Keratinocyte (primary cell): ENCODE data around the gene EGLN3. TPM values are rescaled to one million over a fixed set of nuclear protein-coding genes. Genes with fewer than 3 reads are reported as not detected.

Experiments used
- DNase-seq: peaks from one replicate; pipeline ENCODE4 v3.0.0-alpha.2; 2011; ENCODE audit warnings: low read depth, missing footprints, low spot score
- FAIRE-seq: peaks from 2 replicates; lab custom pipeline; 2011; peaks lifted over from hg19 to GRCh38; lab: Jason Lieb, UNC
- H2AFZ ChIP-seq: 2 replicates; pipeline ENCODE4 v1.6.0; 2012; ENCODE audit warnings: low read length, control low read depth, inconsistent platforms; ENCODE audit not compliant: control insufficient read depth
- H3K27ac ChIP-seq: 2 replicates; pipeline ENCODE4 v1.5.1; 2011; ENCODE audit warnings: low read length; ENCODE audit not compliant: control insufficient read depth, insufficient read depth
- H3K27me3 ChIP-seq: 3 replicates; pipeline ENCODE4 v1.6.0; 2011; ENCODE audit warnings: low read length; ENCODE audit not compliant: control insufficient read depth, insufficient read depth; ENCODE audit errors: extremely low read depth
- H3K36me3 ChIP-seq, 2 experiments: 2 replicates in 1 of 2; 3 replicates in 1 of 2; pipeline ENCODE4 v1.5.1; 2011; ENCODE audit warnings: low read length in 2 of 2, mild to moderate bottlenecking in 1 of 2; ENCODE audit not compliant: control insufficient read depth in 2 of 2, insufficient read depth in 2 of 2; ENCODE audit errors: extremely low read depth in 1 of 2
- H3K4me1 ChIP-seq: 3 replicates; pipeline ENCODE4 v1.5.1; 2011; ENCODE audit warnings: low read length; ENCODE audit not compliant: control insufficient read depth, insufficient read depth; ENCODE audit errors: extremely low read depth
- H3K4me2 ChIP-seq: 3 replicates; pipeline ENCODE4 v1.6.0; 2011; ENCODE audit warnings: low read depth, low read length; ENCODE audit not compliant: control insufficient read depth, insufficient read depth; ENCODE audit errors: extremely low read depth
- H3K4me3 ChIP-seq, 3 experiments: fragments of 200-600 bp in 1 of 3; sonication (generic) in 1 of 3; 2 replicates in 2 of 3; 3 replicates in 1 of 3; pipeline ENCODE4 v1.5.1; 2011 to 2016; ENCODE audit warnings: low read length in 3 of 3, mild to moderate bottlenecking in 3 of 3, control low read depth in 2 of 3, inconsistent platforms in 1 of 3, low read depth in 1 of 3, mixed read lengths in 1 of 3, mixed run types in 1 of 3, moderate library complexity in 1 of 3; ENCODE audit not compliant: control insufficient read depth in 2 of 3, insufficient read depth in 2 of 3; ENCODE audit errors: extremely low read depth in 1 of 3
- H3K79me2 ChIP-seq: 2 replicates; pipeline ENCODE4 v1.6.0; 2012; ENCODE audit warnings: low read length; ENCODE audit not compliant: control insufficient read depth, insufficient read depth
- H3K9ac ChIP-seq: 3 replicates; pipeline ENCODE4 v1.6.0; 2011; ENCODE audit warnings: low read length; ENCODE audit not compliant: control insufficient read depth, insufficient read depth; ENCODE audit errors: extremely low read depth
- H3K9me1 ChIP-seq: 3 replicates; pipeline ENCODE4 v1.6.0; 2011; ENCODE audit warnings: low read length; ENCODE audit not compliant: control insufficient read depth, insufficient read depth; ENCODE audit errors: extremely low read depth
- H3K9me3 ChIP-seq: 2 replicates; pipeline ENCODE4 v1.5.1; 2012; ENCODE audit warnings: low read depth, low read length; ENCODE audit not compliant: control insufficient read depth
- H4K20me1 ChIP-seq: 3 replicates; pipeline ENCODE4 v1.6.0; 2011; ENCODE audit warnings: low read length; ENCODE audit not compliant: control insufficient read depth, insufficient read depth; ENCODE audit errors: extremely low read depth
- EZH2 ChIP-seq: IDR thresholded peaks from one replicate; pipeline ENCODE4 v1.6.1; 2012; ENCODE audit warnings: inconsistent platforms, mild to moderate bottlenecking, low read length, moderate library complexity
- dilution Hi-C: fragments of 300-500 bp; cut with MboI; formaldehyde crosslinking; loops from one replicate; pipeline ENCODE4 v1.7.0; 2020; ENCODE audit warnings: low sequenced_read_pairs; ENCODE audit not compliant: extremely low pct_ligation_motif_present
- polyA plus RNA-seq, 5 experiments: library from polyadenylated mRNA; depleted of rRNA in 3 of 5; stranded (reverse) in 3 of 5; stranded (forward) in 1 of 5; unstranded in 1 of 5; fragments of >200 nt; gene quantifications; 1 replicate in 1 of 5; 2 replicates in 3 of 5; 3 replicates in 1 of 5; pipeline versions ENCODE4 v1.2.1 to v1.2.3, GENCODE V29; 2011 to 2012; ENCODE audit warnings: missing spikeins in 2 of 5, low read depth in 1 of 5, low replicate concordance in 1 of 5
- TF ChIP-seq, protein P1 (sequence below), 3 experiments: IDR thresholded peaks in 1 of 3; conservative IDR thresholded peaks in 1 of 3; optimal IDR thresholded peaks in 1 of 3; 2 replicates in 2 of 3; 3 replicates in 1 of 3; pipeline versions ENCODE3 to v1.5.1; 2011; ENCODE audit warnings: low read length in 3 of 3, mild to moderate bottlenecking in 3 of 3, moderate library complexity in 2 of 3, control low read depth in 1 of 3, inconsistent platforms in 1 of 3; ENCODE audit not compliant: insufficient read depth in 2 of 3; ENCODE audit errors: extremely low read depth in 1 of 3

Gene EGLN3
- polyA plus RNA-seq, 1 donor (not counting 4 experiments of a cell fraction or from before 2014, with no cell fraction given) = 9.3 TPM

DNA sequence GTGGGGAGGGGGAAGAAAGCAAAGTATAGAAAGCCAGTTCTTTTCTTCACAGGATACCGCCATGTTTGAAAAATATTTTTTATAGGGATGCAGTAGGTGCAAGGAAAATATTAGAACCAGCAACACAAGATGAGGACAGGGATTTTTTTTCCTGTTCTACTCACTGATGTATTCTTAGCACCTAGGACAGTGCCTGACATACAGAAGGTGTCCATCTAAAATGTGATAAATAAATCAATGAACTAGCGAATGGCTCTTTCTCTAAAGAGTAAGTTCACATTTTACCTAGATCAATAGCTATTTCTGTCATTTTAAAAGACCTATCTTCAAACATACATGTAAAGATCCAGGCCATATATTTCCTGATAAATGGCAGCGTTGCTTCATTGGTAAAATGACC is 18.8 kb downstream of the EGLN3 start:
- Histone ChIP-seq H3K4me1 (no peaks in the 10 kb centered on the region), H3K9me3 (no peaks in the 10 kb centered on the region), H4K20me1 (no peaks in the 10 kb centered on the region), H3K79me2 (no peaks in the 10 kb centered on the region), H2AFZ (no peak overlapping the region), H3K9ac (no peak overlapping the region), H3K4me2 (no peak overlapping the region), H3K36me3 (no peaks in the 10 kb centered on the region), H3K9me1 (no peaks in the 10 kb centered on the region), H3K27me3 (no peaks in the 10 kb centered on the region), H3K27ac (no peak overlapping the region), H3K4me3 (no peak overlapping the region)
- TF ChIP-seq, protein P1, sequence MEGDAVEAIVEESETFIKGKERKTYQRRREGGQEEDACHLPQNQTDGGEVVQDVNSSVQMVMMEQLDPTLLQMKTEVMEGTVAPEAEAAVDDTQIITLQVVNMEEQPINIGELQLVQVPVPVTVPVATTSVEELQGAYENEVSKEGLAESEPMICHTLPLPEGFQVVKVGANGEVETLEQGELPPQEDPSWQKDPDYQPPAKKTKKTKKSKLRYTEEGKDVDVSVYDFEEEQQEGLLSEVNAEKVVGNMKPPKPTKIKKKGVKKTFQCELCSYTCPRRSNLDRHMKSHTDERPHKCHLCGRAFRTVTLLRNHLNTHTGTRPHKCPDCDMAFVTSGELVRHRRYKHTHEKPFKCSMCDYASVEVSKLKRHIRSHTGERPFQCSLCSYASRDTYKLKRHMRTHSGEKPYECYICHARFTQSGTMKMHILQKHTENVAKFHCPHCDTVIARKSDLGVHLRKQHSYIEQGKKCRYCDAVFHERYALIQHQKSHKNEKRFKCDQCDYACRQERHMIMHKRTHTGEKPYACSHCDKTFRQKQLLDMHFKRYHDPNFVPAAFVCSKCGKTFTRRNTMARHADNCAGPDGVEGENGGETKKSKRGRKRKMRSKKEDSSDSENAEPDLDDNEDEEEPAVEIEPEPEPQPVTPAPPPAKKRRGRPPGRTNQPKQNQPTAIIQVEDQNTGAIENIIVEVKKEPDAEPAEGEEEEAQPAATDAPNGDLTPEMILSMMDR (optimal IDR thresholded peaks at IDR 0.05 in 1 of 3, IDR thresholded peaks at IDR 0.05 in 1 of 3, conservative IDR thresholded peaks at IDR 0.05 in 1 of 3; ENCODE audit: extremely low read depth in 1 of 3, insufficient read depth in 2 of 3, low read length in 3 of 3) = no peak
- no peak for TF ChIP-seq EZH2
- dilution Hi-C loops = no loop called here
- FAIRE-seq (no peak), DNase-seq (no peak)

DNA sequence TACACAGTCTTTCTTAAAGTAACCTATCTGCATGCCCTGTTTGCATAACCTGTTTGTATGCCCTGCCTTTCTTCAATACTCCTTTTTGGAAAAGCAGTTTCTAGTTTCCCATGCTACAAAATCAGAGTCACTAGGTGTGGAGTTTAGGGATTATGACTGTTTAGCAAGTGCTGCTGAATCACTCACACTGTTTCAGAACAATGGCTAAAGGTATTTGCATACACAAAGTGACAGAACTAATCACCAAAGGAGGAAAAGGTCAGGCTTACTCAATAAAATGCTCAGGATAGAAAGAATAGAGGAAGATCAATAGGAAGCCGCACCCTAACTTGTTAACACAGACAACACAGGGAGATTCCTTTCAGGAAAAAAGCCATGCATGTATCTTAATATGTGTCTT is 19.4 kb downstream of the EGLN3 start:
- Histone ChIP-seq H3K9ac (no peak overlapping the region), H3K27ac (no peak overlapping the region), H3K36me3 (no peaks in the 10 kb centered on the region), H3K4me3 (no peak overlapping the region), H3K4me1 (no peaks in the 10 kb centered on the region), H3K4me2 (no peak overlapping the region), H3K79me2 (no peaks in the 10 kb centered on the region), H3K9me1 (no peaks in the 10 kb centered on the region), H4K20me1 (no peaks in the 10 kb centered on the region), H3K9me3 (no peaks in the 10 kb centered on the region), H3K27me3 (no peaks in the 10 kb centered on the region), H2AFZ (no peak overlapping the region)
- no peak for DNase-seq
- TF ChIP-seq, protein P1 (optimal IDR thresholded peaks at IDR 0.05 in 1 of 3, IDR thresholded peaks at IDR 0.05 in 1 of 3, conservative IDR thresholded peaks at IDR 0.05 in 1 of 3; ENCODE audit: extremely low read depth in 1 of 3, insufficient read depth in 2 of 3, low read length in 3 of 3) = no peak
- no peak for TF ChIP-seq EZH2
- no peak for FAIRE-seq
- dilution Hi-C loops = no loop called here
